Diencephalon (tissue), 1 donor: ENCODE results near the gene SLC9A6. TPM values are rescaled to one million over a fixed set of nuclear protein-coding genes. Genes with fewer than 3 reads are reported as not detected.

Experiments
- total RNA-seq: library from RNA; depleted of rRNA; stranded (reverse); fragments of >200 nt; gene quantifications from one replicate; pipeline ENCODE4 v1.2.3, GENCODE V29; 2014

Gene SLC9A6
- total RNA-seq: 206 TPM

DNA sequence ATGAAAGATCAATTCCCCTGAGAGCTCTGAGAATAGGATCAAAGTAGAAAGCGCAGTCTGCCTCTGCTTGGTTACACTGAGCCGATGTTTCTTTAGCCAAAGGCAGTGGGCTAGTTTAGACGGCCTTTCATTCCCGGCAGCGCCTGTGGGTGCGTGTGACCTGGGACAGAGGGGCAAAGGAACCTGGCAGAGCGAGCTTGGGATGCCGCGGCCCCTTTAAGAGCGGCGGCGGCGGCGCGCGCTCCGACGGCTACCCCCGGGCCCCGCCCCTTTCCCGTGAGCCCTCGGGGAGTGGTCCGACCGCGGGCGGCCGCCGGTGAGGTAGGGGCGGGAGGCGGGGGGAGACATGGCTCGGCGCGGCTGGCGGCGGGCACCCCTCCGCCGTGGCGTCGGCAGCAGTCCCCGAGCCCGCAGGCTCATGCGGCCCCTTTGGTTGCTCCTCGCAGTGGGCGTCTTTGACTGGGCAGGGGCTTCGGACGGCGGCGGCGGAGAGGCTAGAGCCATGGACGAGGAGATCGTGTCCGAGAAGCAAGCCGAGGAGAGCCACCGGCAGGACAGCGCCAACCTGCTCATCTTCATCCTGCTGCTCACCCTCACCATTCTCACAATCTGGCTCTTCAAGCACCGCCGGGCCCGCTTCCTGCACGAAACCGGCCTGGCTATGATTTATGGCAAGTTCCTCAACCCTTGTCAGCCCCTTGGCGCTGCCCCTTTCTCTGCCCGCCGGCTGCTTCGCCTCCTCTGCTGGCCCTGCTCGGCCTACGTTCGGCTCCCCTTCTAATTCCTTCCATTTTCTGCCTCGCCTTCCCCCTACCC is at the start of gene SLC9A6:
SLC9A6 (plus strand) TSS at position 279 of the 816 bp plus-strand sequence; CDS start at position 503, 224 bp downstream.

DNA sequence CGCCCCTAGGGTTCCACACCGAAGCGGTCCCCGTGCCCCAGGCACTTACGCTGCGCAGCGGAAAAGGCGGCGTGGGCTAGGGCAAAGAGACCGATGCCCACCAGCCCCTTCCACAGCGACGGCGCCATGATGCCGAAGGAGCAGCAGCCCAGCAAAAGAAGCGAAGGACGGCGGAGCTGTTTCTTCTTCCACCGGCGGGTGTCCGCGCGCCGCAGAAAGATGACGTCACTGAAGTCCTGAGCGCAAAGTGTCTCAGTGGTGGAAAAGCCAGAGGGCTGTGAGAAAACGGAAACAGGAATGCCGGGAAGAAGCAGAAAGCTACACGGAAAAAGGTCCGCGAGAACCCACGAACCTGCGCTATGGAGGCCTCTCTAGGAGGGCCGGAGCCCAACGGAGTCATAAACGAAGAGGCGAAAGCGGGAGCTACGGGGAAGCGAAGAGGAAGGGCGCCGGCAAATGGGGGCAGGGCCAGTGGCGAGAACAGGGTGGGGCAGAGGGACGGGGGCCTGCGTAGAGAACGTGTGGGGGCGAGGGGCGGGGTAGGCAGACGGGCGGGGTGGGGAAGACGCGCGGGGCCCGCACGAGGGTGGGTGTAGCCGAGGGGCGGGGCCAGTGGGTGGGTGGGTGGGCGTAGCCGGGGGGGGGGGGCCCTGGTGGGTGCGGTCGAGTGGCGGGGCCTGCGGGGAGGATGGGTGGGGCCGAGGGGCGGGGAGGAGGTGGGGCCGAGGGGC is 11.5 kb upstream of the SLC9A6 start, which contains the start of gene MMGT1:
MMGT1 (minus strand) TSS at position 441 of the 731 bp plus-strand sequence; CDS start at position 128, 313 bp downstream.

Other genes starting within 250 kb of the SLC9A6 start
- gene CT45A3, start 217.2 kb upstream of the SLC9A6 start, total RNA-seq: not detected
- gene CT45A5, start 199.9 kb upstream of the SLC9A6 start, total RNA-seq: 0.46 TPM
- not detected for gene CT45A6, start 182.6 kb upstream of the SLC9A6 start, total RNA-seq
- not detected for gene CT45A2, start 165.4 kb upstream of the SLC9A6 start, total RNA-seq
- gene CT45A7, start 148.2 kb upstream of the SLC9A6 start, total RNA-seq: not detected
- gene CT45A8, start 130.9 kb upstream of the SLC9A6 start, total RNA-seq: not detected
- gene CT45A9, start 113.6 kb upstream of the SLC9A6 start, total RNA-seq: not detected
- not detected for gene CT45A10, start 92.0 kb upstream of the SLC9A6 start, total RNA-seq
- not detected for gene SAGE1, start 91.7 kb upstream of the SLC9A6 start, total RNA-seq
- gene MMGT1, start 11.4 kb upstream of the SLC9A6 start, total RNA-seq: 24.7 TPM
- 167 TPM for gene FHL1, start 162.1 kb downstream of the SLC9A6 start, total RNA-seq